IMR-90 (cell line): ENCODE results near the gene ADAMTS13.

Source experiments
- CEBPB ChIP-seq: IDR thresholded peaks from 2 replicates; pipeline ENCODE4 v1.6.1; 2012; ENCODE audit warnings: low read depth, low read length, improper control_type of control experiment
- FOS ChIP-seq: fragments of 150-350 bp; IDR thresholded peaks from 2 replicates; pipeline ENCODE4 v1.6.1; 2016; ENCODE audit warnings: low read depth, low read length
- POLR2A ChIP-seq: IDR thresholded peaks from 2 replicates; pipeline ENCODE4 v1.6.1; 2012; ENCODE audit warnings: mild to moderate bottlenecking, low read depth, low read length
- RCOR1 ChIP-seq: IDR thresholded peaks from 2 replicates; pipeline ENCODE4 v1.6.1; 2012; ENCODE audit warnings: mild to moderate bottlenecking, low read length, improper control_type of control experiment; ENCODE audit not compliant: insufficient replicate concordance
- TF ChIP-seq, protein P1 (sequence below): fragments of 150-350 bp; IDR thresholded peaks from 2 replicates; pipeline ENCODE4 v1.6.1; 2017; ENCODE audit warnings: mild to moderate bottlenecking, antibody characterized with exemption, low read length, low read depth
- TF ChIP-seq, protein P2 (sequence below): conservative IDR thresholded peaks from 2 replicates; pipeline ENCODE4 v1.5.1; 2012; ENCODE audit warnings: mild to moderate bottlenecking, low read depth, low read length, improper control_type of control experiment

DNA sequence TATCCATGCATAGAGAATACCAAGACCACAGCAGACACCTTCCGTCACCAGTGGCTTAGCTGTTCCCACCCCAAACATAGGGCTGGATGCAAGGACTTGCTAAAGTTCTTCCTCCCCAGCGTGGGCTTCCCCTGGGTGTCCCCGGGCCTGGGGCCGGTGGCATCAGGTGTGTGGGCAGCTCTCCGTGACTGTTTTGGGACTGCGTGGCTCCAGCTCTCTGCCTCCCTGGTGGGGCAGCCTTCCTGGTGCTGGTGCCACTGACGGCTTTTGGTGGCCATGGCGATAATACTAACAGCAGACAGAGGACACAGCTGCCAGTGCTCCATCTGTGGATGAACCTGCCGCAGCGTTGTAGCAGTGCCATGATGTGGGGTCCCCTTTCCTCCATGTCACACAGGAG is 42.5 kb downstream of the ADAMTS13 start:
- TF ChIP-seq POLR2A (no peak), RCOR1 (no peak), CEBPB (no peak), FOS (no peak)
- TF ChIP-seq, protein P1, sequence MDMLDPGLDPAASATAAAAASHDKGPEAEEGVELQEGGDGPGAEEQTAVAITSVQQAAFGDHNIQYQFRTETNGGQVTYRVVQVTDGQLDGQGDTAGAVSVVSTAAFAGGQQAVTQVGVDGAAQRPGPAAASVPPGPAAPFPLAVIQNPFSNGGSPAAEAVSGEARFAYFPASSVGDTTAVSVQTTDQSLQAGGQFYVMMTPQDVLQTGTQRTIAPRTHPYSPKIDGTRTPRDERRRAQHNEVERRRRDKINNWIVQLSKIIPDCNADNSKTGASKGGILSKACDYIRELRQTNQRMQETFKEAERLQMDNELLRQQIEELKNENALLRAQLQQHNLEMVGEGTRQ, result no peak
- TF ChIP-seq, protein P2, sequence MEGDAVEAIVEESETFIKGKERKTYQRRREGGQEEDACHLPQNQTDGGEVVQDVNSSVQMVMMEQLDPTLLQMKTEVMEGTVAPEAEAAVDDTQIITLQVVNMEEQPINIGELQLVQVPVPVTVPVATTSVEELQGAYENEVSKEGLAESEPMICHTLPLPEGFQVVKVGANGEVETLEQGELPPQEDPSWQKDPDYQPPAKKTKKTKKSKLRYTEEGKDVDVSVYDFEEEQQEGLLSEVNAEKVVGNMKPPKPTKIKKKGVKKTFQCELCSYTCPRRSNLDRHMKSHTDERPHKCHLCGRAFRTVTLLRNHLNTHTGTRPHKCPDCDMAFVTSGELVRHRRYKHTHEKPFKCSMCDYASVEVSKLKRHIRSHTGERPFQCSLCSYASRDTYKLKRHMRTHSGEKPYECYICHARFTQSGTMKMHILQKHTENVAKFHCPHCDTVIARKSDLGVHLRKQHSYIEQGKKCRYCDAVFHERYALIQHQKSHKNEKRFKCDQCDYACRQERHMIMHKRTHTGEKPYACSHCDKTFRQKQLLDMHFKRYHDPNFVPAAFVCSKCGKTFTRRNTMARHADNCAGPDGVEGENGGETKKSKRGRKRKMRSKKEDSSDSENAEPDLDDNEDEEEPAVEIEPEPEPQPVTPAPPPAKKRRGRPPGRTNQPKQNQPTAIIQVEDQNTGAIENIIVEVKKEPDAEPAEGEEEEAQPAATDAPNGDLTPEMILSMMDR, result no peak
